Endothelial cell of umbilical vein (primary cell): ENCODE measurements around the gene GRB14. TPM values are rescaled to one million over a fixed set of nuclear protein-coding genes. Genes with fewer than 3 reads are reported as not detected.

Experiments
- BruUV-seq: library from RNA; stranded (reverse); fragments of 400-500 nt; replicated peaks from 2 replicates; lab custom pipeline; 2021; lab: Mats Ljungman, UMichigan
- CTCF ChIA-PET: fragments of 300-600, 350-600 bp; sonication (Branson Sonifier 250); formaldehyde crosslinking; loops from one replicate; lab custom pipeline; 2021; ENCODE audit warnings: antibody characterized with exemption, inconsistent platforms; lab: Charles Lee
- POLR2A ChIA-PET: fragments of 300-600, 350-600 bp; sonication (Branson Sonifier 250); formaldehyde crosslinking; loops from one replicate; lab custom pipeline; 2021; ENCODE audit warnings: antibody characterized with exemption, inconsistent platforms; lab: Charles Lee
- DNase-seq: peaks from one replicate; pipeline ENCODE4 v3.0.0-alpha.2; 2011; ENCODE audit warnings: low read depth, low spot score
- FAIRE-seq: peaks from 2 replicates; lab custom pipeline; 2011; peaks lifted over from hg19 to GRCh38; lab: Jason Lieb, UNC
- H2AFZ ChIP-seq: 2 replicates; pipeline ENCODE4 v1.6.0; 2012; ENCODE audit warnings: low read depth, low read length, control low read depth, inconsistent platforms
- H3K27ac ChIP-seq: 2 replicates; pipeline ENCODE4 v1.5.1; 2011; ENCODE audit warnings: low read depth, mild to moderate bottlenecking, control low read depth, low read length, moderate library complexity; ENCODE audit not compliant: insufficient read depth
- H3K27me3 ChIP-seq, 2 experiments: 2 replicates each; pipeline versions ENCODE4 v1.6.0 to v1.6.1; 2011; ENCODE audit warnings: low read length in 2 of 2, mixed read lengths in 1 of 2; ENCODE audit not compliant: control insufficient read depth in 2 of 2, insufficient read depth in 2 of 2
- H3K36me3 ChIP-seq, 2 experiments: 2 replicates in 1 of 2; 3 replicates in 1 of 2; pipeline ENCODE4 v1.5.1; 2011; ENCODE audit warnings: low read length in 2 of 2, mild to moderate bottlenecking in 1 of 2, moderate library complexity in 1 of 2; ENCODE audit not compliant: control insufficient read depth in 2 of 2, insufficient read depth in 2 of 2; ENCODE audit errors: extremely low read depth in 1 of 2
- H3K4me1 ChIP-seq: 3 replicates; pipeline ENCODE4 v1.5.1; 2011; ENCODE audit warnings: mild to moderate bottlenecking, low read length; ENCODE audit not compliant: control insufficient read depth, insufficient read depth; ENCODE audit errors: extremely low read depth
- H3K4me2 ChIP-seq: 2 replicates; pipeline ENCODE4 v1.6.1; 2011; ENCODE audit warnings: low read length, control low read depth, mixed read lengths; ENCODE audit not compliant: insufficient read depth
- H3K4me3 ChIP-seq, 3 experiments: fragments of 200-600 bp in 1 of 3; sonication (generic), shearing (Covaris generic) in 1 of 3; replicated peaks in 1 of 3; 2 replicates each; pipeline ENCODE4 v1.5.1; 2011 to 2016; ENCODE audit warnings: control low read depth in 3 of 3, low read length in 3 of 3, mild to moderate bottlenecking in 2 of 3, inconsistent platforms in 1 of 3, low read depth in 1 of 3, moderate library complexity in 1 of 3; ENCODE audit not compliant: insufficient read depth in 1 of 3
- H3K79me2 ChIP-seq: 2 replicates; pipeline ENCODE4 v1.6.0; 2012; ENCODE audit warnings: low read length, inconsistent platforms; ENCODE audit not compliant: control insufficient read depth, insufficient read depth
- H3K9ac ChIP-seq: replicated peaks from 2 replicates; pipeline ENCODE3; 2011; ENCODE audit warnings: low read length, control low read depth; ENCODE audit not compliant: insufficient read depth; ENCODE audit errors: extremely low read depth
- H3K9me1 ChIP-seq: replicated peaks from 3 replicates; pipeline ENCODE4 v1.6.0; 2011; ENCODE audit warnings: mild to moderate bottlenecking, low read length; ENCODE audit not compliant: control insufficient read depth, insufficient read depth; ENCODE audit errors: extremely low read depth
- H3K9me3 ChIP-seq: replicated peaks from 2 replicates; pipeline ENCODE4 v1.5.1; 2012; ENCODE audit warnings: low read length, inconsistent platforms; ENCODE audit not compliant: control insufficient read depth, insufficient read depth
- H4K20me1 ChIP-seq: replicated peaks from 2 replicates; pipeline ENCODE3; 2011; ENCODE audit warnings: mild to moderate bottlenecking, low read length; ENCODE audit not compliant: control insufficient read depth, insufficient read depth; ENCODE audit errors: extremely low read depth
- CTCF ChIP-seq, 2 donors: IDR thresholded peaks; 1 replicate in 1 of 2; 2 replicates in 1 of 2; pipeline ENCODE4 v1.5.1; 2011; ENCODE audit warnings: low read length in 2 of 2, mild to moderate bottlenecking in 2 of 2, moderate library complexity in 2 of 2, control low read depth in 1 of 2, inconsistent platforms in 1 of 2, low read depth in 1 of 2; ENCODE audit not compliant: insufficient read depth in 1 of 2; ENCODE audit errors: extremely low read depth in 1 of 2
- EZH2 ChIP-seq: IDR thresholded peaks from 2 replicates; pipeline ENCODE4 v1.6.1; 2012; ENCODE audit warnings: borderline replicate concordance, low read depth, mild to moderate bottlenecking, moderate library complexity, low read length, inconsistent platforms; ENCODE audit not compliant: severe bottlenecking
- FOS ChIP-seq: IDR thresholded peaks from 2 replicates; pipeline ENCODE4 v1.6.1; 2011; ENCODE audit warnings: mild to moderate bottlenecking, low read length, moderate library complexity, borderline replicate concordance; ENCODE audit not compliant: insufficient read depth
- GATA2 ChIP-seq: IDR thresholded peaks from 2 replicates; pipeline ENCODE4 v1.7.0; 2011; ENCODE audit warnings: low read depth, mild to moderate bottlenecking, moderate library complexity, mixed read lengths, low read length; ENCODE audit not compliant: insufficient read length, insufficient read depth
- JUN ChIP-seq: IDR thresholded peaks from 2 replicates; pipeline ENCODE4 v1.6.1; 2011; ENCODE audit warnings: borderline replicate concordance, low read depth; ENCODE audit not compliant: insufficient read length, insufficient read depth
- MAX ChIP-seq: IDR thresholded peaks from 2 replicates; pipeline ENCODE4 v1.6.1; 2011; ENCODE audit not compliant: insufficient read depth, insufficient read length
- MYC ChIP-seq: IDR thresholded peaks from one replicate; pipeline ENCODE4 v1.6.1; 2011; ENCODE audit warnings: mild to moderate bottlenecking, low read depth, low read length
- POLR2A ChIP-seq: IDR thresholded peaks from 2 replicates; pipeline ENCODE4 v1.6.1; 2012; ENCODE audit warnings: low read depth, mild to moderate bottlenecking, control low read depth, low read length
- POLR2AphosphoS5 ChIP-seq: IDR thresholded peaks from 2 replicates; pipeline ENCODE4 v1.6.1; 2012; ENCODE audit warnings: low read depth, mild to moderate bottlenecking, control low read depth, low read length, moderate library complexity; ENCODE audit not compliant: insufficient read depth
- dilution Hi-C: fragments of 300-500 bp; cut with MboI; formaldehyde crosslinking; loops from one replicate; pipeline ENCODE4 v1.15.0; 2019; ENCODE audit warnings: low sequenced_read_pairs; ENCODE audit not compliant: extremely low pct_ligation_motif_present
- intact Hi-C: fragments of 100-400 bp; cut with micrococcal nuclease; formaldehyde crosslinking; loops from one replicate; pipeline ENCODE4 v1.10.0; 2022
- polyA plus RNA-seq, 4 experiments: library from polyadenylated mRNA; depleted of rRNA in 3 of 4; stranded (reverse) in 3 of 4; unstranded in 1 of 4; fragments of >200 nt; gene quantifications; 2 replicates each; pipeline versions ENCODE4 v1.2.1 to v1.2.3, GENCODE V29; 2011 to 2012; ENCODE audit warnings: missing spikeins in 1 of 4
- total RNA-seq: library from RNA; stranded (reverse); gene quantifications from 2 replicates; pipeline ENCODE4 v1.2.3, GENCODE V29; 2021

GRB14 gene
- total and polyA plus RNA-seq, 2 donors (not counting 3 experiments of a cell fraction or from before 2014, with no cell fraction given): 3.0 to 10.3 TPM

DNA sequence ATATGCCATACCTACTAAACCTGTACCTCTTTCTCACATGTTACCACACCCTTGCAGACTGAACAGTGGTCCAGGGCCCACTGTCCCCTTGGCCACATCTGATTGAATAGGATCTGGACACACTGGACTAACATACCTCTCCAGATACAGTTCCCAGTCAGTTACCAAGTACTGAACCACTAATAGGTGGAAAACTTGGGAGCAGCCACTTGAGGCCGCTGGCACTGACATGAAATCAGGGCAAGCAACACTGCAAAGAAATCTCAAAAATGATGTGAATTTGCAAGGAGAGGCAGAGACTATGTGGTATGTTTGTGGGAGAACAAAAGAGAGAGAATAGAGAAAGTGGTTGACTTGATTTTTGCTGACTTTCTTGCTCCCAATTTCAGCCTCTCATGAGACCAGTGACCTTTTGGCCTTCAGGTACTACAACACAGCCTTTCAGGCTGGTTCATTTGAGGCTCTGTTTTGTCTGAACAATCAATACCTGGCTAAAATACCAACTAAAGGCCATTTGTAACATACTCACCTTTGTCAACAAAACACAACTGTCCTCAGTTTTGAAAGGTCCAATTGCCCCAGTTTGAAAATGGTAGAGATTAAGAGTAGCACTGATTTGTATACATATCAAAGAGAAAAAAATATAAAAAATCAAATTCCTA lies 7.8 kb downstream of the GRB14 start:
- dilution Hi-C loops (no loop called here), intact Hi-C loops (no loop called here)
- Histone ChIP-seq H3K9ac (no peak overlapping the region), H3K27me3 (no peaks in the 10 kb centered on the region), H2AFZ (no peak overlapping the region), H3K4me2 (no peak overlapping the region), H3K4me3 (no peak overlapping the region), H3K27ac (no peak overlapping the region), H4K20me1 (no peaks in the 10 kb centered on the region), H3K36me3 (no peaks in the 10 kb centered on the region), H3K4me1 (peaks cover 9% of the 10 kb centered on the region), H3K79me2 (peaks cover 12% of the 10 kb centered on the region), H3K9me1 (no peaks in the 10 kb centered on the region), H3K9me3 (no peaks in the 10 kb centered on the region)
- BruUV-seq: no TSS peak
- DNase-seq: no peak
- no peak for FAIRE-seq
- TF ChIP-seq FOS (no peak), POLR2AphosphoS5 (no peak), MYC (no peak), MAX (no peak), CTCF (IDR thresholded peaks at IDR 0.05; ENCODE audit: extremely low read depth in 1 of 2, insufficient read depth in 1 of 2, low read depth in 1 of 2, low read length in 2 of 2) (no peak), GATA2 (no peak), JUN (no peak), EZH2 (no peak), POLR2A (no peak)
- ChIA-PET POLR2A (no interaction called here), CTCF (interaction anchor here (1.0 to 2.9 kb wide), 4 partner anchors 13 to 53 kb away, joined by 3 to 17 read pairs (median 4); no protein-coding TSS in a partner anchor)
